Suprapubic skin (tissue), 3 donors: ENCODE measurements around the gene CCM2.

Experiments used
- CTCF ChIP-seq, 2 donors: fragments of 200-600 bp in 1 of 2; fragments of 450-650 bp in 1 of 2; sonication (generic) in 1 of 2; IDR thresholded peaks; one replicate each; pipeline ENCODE4 v1.5.1; 2016 to 2019; ENCODE audit warnings: antibody characterized with exemption in 2 of 2, mild to moderate bottlenecking in 1 of 2, moderate library complexity in 1 of 2
- EP300 ChIP-seq: sonication (generic); formaldehyde crosslinking; IDR thresholded peaks from one replicate; pipeline ENCODE4 v1.6.1; 2017; ENCODE audit warnings: antibody characterized with exemption

GRCh38 chr7:45024126-45024744, 24.2 kb downstream of the CCM2 start:
- TF ChIP-seq CTCF (IDR thresholded peaks at IDR 0.05) = no peak
- TF ChIP-seq EP300 = no peak
